Effector CD4-positive, alpha-beta T cell (primary cell): Measurements from ENCODE around the gene ROR2.

Experiments
- DNase-seq: peaks from one replicate; pipeline ENCODE4 v3.0.0-alpha.2; 2020

Gene ROR2

DNA sequence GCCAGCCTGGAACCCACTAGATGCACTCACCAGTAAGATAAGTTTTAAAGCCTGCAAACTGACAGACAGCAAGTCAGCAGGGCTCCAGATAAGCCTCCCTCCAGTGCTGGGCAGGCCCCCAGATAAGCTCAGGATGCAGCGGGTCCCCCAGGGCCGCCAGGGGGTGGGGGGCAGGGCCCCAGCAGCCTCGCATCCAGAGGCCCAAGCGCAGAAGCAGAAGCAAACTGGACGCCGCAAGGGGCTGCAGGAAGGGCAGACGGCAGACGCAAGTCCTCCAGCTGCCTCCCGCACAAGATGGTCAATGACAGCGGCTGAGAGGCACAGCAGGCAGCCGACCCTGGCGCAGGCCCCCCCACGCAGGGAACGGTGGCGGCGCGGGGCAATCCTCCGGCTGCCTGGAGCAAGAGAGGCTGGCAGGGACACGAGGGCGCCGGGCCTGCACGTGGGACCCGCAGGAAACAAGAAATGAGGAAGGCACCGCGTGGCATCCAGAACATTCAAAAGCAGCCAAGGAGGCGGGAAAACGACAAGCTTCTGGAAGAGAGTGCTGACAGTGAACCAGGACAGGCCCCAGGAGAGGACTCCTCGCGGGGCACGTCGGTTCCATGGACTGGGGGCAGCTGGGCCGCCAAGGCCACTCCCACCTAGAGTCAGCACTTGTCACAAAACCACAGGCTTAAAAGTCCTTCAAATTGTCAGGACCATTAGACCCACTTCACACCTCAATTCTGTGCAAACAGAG is 49.8 kb downstream of the ROR2 start:
- DNase-seq = no peak

DNA sequence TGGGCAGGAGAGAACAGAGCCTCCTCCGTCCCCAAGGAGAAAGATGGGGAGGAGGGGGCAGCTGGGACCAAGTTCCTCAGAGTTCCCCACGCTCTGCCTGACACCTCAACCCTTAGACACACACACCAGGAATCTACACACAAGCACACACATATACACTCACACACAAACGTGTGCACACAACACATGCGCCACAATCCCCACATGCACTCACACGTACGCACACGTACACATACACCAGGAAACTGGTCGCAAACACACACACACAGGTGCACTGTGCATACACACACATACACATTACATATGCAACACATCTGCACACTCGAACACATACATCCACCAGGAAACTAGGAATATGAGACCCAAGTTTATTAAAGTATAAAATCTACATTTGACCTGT is 50.4 kb downstream of the ROR2 start:
- DNase-seq = no peak

DNA sequence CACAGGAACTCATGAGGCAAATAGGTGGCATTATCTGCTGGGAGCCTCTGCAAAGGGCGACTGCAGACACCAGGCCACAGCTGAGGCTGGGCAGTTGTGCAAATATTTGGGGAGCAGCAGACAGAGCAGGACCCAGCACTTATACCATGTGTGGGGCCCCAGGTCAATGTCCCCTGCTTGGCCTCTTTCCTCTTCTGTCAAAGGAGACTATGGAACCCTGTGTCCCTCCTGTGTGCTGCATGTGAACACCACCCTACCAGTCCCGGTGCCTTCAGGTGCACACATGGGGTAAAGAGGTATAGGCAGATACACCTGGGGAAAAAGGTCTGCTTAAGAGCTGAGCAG is 50.8 kb downstream of the ROR2 start:
- DNase-seq = no peak

DNA sequence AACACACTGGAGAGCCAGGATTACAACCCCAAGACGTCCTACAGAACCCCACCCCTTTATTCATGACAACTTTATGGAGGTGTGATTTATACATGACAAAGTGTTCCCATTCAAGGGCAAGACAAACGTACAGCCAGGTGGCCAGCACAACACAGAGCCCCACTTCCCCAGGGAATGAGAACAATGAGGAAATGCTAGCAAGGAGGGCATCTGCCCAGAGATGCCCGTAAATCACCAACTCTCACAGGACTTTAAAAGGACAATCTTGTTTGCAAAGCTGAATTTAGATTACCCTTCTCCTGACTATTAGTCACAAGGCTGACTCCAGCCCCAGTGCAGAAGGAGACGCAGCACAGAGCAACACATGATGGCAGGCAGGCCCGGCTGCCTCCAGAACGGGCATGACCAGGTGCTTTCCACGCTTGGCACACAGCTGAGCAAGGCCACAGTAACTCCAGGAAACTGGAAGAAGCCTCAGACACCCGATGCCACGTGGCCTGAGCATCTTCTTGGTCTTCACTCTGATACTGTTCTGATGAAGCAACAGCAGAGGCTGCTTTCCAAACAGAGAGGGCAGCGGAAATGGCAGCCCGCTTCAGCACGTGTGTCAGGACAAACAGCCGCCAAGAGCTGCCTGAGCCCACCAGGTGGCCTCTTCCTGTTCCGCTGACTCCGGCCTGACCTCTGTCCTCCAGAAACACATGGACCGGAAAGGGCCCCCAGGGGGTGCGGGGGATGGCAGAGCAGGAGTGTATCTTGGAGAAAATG is 51.4 kb downstream of the ROR2 start:
- DNase-seq = no peak

DNA sequence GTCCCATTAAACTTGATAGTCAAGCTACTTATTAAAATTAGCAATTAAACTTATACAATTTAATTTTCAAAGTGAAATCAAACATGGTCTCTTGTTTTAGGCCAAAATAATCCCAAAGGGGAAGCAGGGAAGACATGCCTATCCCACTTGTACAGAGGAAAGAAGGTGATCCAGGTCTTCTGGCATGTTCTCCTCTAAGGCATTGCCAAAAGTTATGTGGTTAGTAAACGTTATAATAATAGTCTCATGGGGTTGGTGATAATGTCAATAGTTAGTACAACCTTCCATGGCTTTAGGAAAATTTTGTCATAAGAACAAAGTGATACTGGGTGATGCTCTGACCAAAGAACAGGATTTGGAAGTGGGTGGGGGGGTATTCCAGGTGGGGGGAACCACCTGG is 52.8 kb downstream of the ROR2 start:
- DNase-seq = no peak

DNA sequence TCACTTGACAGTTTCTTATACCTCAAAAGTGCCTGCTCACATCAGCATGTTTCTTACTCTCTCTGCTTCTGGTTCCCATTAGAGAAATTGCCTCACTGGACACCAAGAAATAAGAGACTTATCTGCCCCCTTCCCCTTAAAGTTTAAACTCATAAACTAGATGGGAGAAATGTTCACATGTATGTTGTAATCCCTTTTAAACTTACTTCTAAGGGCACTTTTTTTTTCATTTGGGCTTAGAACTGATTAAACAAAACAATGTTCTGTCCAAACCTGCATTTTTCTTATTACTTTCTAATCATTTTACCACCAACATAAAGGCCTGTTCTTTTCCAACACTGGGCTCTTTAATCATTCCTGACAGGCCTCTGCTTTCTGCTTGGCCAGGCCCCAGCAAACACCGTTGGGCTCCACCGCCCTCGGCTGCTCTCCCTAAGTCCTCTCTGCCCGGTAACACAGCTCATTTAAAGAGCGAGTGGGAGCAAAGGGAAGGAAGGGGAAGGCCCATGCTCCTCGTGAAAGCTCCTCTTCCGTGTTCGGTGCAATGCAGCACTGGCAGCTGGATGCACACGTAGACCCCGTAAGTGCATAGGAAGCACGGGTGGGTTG is 53.4 kb downstream of the ROR2 start:
- no peak for DNase-seq

DNA sequence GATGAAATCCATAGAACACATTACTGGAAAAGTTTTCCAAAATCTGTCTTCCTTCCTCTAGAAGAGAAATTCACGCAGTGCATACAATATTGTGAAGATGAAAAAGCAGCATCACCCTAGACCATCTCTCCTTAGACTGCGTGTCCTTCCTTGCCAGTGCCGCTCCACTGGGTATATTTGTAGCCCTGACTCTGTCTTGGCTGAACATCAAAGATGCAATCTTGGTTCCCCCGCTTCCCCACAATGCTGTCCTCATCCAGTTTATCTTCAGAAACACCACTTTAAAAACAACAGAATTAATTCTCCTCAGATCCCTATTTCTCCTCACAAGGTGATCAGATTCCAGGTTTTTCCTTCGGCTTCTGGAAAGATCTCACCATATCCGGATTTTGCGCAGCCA is 53.9 kb downstream of the ROR2 start:
- no peak for DNase-seq

DNA sequence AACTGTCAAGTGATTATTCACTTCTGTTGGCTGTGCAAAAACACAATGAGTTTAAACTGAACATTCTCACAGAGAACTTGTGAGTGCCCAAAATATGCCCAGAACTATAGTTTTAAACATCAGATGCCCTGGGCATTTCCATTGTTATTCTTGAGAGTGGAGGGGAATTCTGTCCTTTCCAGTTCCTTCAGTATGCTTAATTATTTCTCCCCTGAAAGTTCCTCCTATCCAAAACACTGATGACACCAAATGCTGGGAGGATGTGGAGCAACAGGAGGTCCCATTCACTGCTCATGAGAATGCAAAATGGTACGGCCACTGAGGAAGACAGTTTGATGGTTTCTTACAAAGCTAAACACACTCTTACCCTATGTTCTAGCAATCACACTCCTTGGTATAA is 55.5 kb downstream of the ROR2 start:
- DNase-seq = no peak

DNA sequence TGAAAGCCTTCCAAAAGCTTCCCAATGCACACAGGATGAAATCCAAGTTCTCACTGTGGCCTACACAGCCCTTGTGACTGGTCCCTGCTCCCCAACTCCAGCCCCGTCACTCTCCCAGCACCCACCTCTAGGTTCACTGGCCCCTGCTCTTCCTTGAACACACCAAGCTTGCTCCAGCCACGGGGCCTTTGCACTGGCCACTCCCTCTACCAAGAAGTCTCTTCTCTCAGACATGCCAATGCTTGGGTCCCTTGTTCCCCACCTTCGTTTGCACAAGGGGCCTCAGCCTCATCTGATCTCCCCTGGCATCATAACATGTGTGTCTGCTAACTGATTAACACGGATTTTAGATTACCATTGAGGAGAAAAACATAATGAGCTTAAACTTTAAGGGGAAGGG is 56.0 kb downstream of the ROR2 start:
- DNase-seq = no peak

DNA sequence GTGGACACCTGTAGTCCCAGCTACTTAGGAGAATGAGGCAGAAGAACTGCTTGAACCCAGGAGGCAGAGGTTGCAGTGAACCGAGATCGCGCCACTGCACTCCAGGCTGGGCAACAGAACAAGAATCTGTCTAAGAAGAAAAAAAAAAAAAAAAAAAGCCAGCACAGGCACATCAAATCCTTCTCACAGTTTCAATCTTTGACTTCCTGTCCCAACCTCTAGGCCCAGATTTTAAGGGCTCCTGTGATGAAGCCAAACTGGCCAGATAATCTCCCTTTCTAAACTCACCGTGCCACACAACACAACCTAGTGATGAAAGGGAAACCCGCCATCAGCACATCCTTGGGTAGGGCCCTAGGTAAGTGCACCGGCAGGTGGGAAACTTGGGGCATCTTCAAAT is 58.1 kb downstream of the ROR2 start:
- DNase-seq = no peak

DNA sequence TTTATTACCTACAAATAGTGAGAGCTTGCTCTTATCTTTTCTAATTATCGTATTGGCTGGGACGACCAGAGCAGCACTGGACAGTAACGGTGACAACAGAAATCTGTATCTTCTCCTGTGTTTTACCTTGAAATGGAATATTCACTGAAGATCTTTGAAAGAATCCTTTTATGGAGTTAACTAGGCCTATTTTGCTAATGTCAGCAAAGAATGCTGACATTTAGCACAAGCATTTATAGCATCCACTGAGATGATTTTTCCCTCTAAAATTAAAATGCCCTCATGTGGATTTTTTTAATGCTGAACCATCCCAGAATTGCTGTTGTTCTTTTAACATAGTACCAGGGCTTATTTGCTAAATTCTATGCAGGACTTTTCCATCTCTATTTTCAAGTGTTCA is 59.4 kb downstream of the ROR2 start:
- DNase-seq = no peak

DNA sequence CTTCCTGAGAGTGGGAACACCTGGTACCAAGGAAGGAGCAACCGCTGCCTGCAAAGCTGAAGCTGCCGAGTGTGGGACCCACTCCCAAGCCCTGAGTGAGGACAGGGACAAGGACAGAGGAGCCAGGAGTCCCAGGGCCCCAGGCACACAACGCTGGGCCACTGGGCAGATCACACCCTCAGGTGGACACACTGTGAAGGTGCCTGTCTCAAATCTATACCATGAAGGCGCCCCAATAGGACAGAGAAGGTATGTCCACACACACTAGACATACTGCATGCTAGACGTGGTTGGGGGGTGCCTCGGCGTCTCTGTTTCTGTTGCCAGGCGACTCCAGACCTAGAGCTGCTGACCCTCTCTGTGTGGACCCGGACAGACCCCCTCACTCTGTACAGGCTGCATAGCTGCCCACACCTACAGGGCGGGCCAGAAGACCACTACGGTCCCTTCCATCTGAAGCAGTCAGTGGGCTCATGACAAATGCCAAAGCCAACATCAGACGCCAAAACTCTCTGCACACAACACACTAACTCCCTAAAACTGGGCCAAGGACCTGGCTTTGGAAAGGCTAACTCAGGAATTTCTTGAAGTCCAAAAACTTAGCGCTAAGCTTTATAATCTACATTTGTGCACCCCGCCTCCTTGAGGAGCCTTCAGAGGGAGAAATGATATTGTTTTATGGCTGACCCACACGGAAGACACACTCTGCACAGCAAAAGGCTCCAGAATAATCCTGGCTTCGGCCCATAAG is 60.7 kb downstream of the ROR2 start:
- DNase-seq = no peak

DNA sequence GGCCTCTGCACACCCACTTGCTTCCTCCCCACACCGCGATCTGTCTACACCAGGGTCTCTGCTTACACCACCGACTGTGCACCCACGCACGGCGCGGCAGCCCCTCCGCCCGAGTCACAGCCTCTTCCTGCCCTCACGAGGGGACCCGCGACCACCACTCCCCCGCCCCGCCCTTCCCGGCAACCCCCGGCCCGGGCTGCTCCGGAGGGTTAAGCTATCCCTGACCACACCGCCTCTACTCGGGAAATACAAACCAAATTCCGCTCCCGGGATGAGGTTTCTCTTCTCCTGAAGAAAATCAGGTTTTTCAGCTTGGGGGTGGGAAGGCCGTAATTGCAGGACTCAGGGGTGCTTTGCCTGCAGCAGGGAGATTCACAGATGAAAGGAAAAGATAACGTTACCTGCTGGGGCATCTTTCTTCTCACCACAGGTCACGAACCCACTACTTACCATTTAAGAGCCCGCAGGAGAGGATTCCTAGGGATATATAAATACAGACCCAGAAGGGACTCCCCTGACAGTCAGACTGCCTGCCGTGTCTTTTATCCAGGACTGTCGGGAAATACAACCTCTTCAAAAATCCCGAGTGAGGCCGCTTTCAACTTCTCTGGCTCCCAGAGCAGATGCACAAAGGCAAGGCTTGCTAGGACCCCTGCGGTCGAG is 63.5 kb downstream of the ROR2 start:
- no peak for DNase-seq

DNA sequence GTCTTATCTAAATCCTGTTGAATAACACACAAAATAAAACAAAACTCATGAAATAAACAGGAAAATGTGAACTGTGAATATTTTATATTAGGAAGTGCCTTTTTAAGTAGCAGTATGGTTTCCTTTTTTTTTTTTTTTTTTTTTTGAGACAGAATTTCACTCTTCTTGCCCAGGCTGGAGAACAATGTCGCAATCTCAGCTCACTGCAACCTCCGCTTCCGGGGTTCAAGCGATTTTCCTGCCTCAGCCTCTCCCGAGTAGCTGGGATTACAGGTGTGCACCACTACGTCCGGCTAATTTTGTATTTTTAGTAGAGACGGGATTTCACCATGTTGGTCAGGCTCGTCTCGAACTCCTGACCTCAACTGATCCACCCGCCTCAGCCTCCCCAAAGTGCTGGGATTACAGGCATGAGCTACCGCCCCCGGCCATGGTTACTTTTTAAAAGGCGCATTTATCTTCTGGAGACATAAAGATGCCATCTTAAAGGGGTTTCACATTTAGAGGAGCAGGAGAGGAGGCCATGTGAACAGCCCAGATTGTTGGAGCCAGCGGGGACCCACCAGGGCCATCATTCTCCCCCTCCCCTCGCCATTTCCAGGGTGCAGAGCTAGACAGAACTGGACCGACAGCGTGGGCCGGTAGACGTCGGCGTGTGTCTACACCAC is 64.1 kb downstream of the ROR2 start:
- no peak for DNase-seq

DNA sequence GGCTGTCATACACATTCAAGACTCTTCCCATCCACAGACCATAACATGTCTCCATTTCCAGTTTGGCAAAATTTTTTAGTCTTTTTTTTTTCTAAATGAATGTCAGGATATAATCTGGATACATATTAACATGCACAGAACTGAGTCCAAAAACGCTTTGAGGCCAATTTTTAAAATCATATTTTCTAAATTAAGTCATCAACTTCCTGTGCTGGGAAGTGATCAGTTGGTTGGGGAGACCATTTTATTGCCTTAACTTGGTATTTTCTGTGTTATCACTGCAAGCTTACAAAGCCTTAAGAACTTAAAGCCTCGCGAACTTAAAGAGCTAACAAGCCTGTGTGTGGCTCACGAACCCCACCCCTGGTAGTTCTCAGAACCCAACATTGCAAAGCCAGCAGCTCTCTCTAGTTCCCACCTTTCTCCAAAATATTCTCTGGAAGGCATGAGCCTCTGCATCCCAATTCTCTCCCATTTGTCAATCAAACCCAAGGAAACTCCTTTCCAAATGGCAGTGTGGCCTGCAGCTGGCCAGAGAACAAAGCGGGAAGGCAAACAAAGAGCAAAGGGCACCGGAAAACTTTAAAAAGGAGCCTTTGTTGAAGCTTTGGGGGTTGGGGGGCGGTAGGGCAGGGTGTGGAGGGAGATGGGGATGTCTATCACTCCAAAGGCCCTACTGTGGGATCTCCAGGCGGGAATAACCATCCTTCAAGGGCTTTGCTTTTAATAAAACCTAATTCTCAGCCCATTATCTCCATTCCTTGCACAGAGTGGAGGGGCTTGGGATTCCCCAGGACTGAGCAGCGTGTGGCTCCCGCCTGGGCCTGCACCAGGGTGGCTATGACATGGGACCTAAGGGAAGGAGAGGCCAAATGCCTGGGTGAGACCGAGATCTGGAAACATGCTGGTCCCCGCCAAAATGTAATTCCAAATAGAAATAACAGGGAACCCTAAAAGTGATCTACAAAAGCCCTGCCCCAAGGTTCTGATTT is 65.0 kb downstream of the ROR2 start:
- no peak for DNase-seq

DNA sequence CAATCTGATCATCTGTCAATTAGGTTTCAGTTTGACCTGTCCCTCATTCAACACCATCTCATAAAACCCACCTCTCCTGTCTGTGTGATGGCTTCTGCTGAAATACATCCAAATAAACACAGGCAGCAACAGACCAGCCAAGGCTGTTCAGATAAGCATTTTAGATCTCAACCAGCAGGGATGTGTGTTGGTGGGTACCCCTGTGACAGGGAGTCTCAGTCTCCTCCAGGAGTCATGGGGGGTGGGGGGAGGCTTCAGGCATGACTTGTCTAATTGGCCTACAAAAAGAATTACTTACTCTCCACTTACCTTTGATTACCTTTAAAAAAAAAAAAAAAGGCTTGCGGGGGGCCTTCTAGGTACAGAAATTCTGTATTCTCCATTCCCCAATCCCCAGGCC is 65.9 kb downstream of the ROR2 start:
- DNase-seq = no peak

DNA sequence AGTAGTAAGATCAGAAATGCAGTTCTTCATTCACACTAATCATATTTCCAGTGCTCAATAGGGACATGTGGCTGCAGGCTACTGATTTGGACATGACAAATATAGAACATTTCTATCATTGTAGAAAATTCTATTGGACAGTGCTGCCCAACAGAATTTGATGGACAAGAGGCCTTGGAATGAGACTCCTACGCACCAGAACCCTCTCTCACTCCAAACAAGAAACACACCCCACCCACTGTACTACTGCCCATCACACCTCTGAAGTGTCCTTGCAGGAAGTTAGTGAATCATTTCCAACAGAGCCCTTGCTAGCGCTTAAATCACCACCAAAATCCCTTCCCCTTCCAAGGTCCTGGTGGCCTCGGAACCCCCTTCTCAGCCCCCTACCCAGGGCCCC is 66.5 kb downstream of the ROR2 start:
- no peak for DNase-seq

DNA sequence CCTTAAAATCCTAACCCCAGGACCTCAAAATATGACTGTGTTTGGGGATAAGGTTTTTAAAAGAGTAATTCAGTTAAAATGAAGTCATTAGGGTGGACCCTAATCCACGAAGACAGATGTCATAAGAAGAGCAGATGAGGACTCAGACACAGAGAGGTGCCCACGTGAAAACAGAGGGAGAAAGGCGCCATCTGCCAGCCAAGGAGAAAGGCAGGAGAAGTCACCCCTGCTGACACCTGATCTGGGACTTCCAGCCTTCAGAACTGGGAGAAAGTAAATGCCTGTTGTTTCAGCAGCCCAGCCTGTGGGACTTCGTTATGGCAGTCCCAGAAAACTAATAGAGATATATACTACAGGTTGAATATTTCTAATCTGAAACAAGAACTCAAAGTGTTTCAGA is 67.4 kb downstream of the ROR2 start:
- no peak for DNase-seq

DNA sequence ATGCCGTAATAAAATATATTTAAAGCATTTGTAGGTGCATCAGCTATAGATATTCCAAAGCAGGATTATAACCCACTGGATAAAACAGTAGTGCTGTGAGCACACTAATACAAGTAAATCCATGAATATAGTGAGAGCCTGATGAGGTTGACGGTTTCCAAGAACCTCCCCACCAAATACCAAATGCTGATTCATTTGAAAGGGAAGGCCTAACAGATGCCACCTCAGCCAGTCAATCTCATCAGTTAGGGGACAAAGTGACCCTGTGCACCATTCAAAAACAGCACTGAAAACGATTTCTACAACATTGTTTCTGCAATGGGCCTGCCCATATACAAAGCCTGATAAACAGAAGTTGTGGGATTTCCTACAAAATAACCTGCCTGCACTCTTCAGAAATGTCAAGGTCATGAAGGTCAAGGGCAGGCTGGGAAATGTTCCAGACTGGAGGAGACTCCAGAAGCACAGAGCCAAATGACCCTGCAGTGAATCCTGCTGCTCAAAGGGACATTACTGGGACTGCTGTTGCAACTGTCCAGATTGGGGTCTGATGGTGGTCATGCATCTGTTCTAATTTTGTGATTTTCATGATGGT is 69.6 kb downstream of the ROR2 start:
- DNase-seq = no peak

DNA sequence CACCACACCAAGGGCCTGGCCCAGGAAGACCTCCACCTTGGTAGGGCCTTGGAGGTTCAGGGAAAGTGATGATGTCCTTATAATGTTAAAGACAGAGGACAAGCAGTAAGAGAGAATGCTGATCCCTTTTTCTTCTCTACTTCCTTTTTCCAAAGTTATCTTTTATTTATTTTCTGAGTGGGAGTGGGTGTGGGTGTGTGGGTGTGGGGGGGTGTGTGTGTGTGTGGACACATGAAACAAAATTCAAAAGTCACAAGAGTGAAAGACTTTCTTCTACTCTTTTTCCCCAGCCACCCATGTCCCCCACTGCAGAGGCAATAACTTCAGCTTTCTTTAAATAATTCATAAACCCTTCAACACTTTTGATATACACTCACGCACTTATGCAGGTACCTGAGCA is 70.8 kb downstream of the ROR2 start:
- DNase-seq = no peak

DNA sequence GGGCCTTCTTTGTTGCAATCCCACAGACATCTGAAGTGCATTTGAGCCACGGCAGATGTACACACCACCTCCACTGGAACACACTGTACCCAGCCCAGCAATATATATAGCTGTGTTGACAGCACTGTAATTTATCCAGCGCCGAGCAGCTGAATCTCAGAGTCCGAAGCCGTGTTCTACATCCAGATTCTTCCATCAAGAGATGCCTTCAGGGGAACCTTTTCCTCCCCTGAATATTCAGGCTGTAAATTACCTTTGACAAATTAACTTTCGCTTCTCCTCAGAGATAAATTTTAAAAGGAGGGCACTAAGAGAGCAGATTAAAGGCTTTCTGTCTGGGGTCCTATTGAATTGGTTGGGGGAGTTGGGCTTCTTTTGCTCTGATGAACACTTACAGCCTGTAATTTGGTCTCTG is 76.4 kb downstream of the ROR2 start:
- DNase-seq = no peak
